Fibroblast of skin of left quadriceps (primary cell): Measurements from ENCODE around the gene SLC40A1.
A peak's percentile ranks its signal among the peaks of the same experiment; 100 is the strongest.

Experiments used
- DNase-seq, 2 experiments: peaks; one replicate each; pipeline ENCODE4 v3.0.0-alpha.2; 2013; ENCODE audit warnings: low read depth in 2 of 2

The SLC40A1 gene

GRCh38 chr2:189569295-189569910, 11.2 kb downstream of the SLC40A1 start:
- DNase-seq = no peak

- no peak for DNase-seq
These were observed 14.5 kb downstream of the SLC40A1 start for GRCh38 chr2:189566046-189566445.

GRCh38 chr2:189561371-189562038, 19.1 kb downstream of the SLC40A1 start:
- DNase-seq = no peak

- no peak for DNase-seq
These were observed 20.4 kb downstream of the SLC40A1 start for GRCh38 chr2:189560273-189560586.

GRCh38 chr2:189559579-189560272, 20.9 kb downstream of the SLC40A1 start:
- DNase-seq = no peak

GRCh38 chr2:189558516-189559272, 21.9 kb downstream of the SLC40A1 start:
- no peak for DNase-seq

GRCh38 chr2:189557373-189557772, 23.2 kb downstream of the SLC40A1 start:
- DNase-seq = no peak

- no peak for DNase-seq
These were observed 24.1 kb downstream of the SLC40A1 start for GRCh38 chr2:189556526-189556925.

GRCh38 chr2:189555232-189555631, 25.4 kb downstream of the SLC40A1 start:
- DNase-seq = peak in 1 of 2 experiments; percentile 30

- no peak for DNase-seq
These were observed 27.0 kb downstream of the SLC40A1 start for GRCh38 chr2:189553504-189554088.

GRCh38 chr2:189552991-189553404, 27.6 kb downstream of the SLC40A1 start:
- DNase-seq = no peak

- DNase-seq = no peak
These were observed 28.1 kb downstream of the SLC40A1 start for GRCh38 chr2:189552334-189552990.

- DNase-seq = no peak
These were observed 28.8 kb downstream of the SLC40A1 start for GRCh38 chr2:189551808-189552207.

GRCh38 chr2:189549449-189549832, 31.1 kb downstream of the SLC40A1 start:
- peak; percentile 64 to 70 for DNase-seq

- no peak for DNase-seq
These were observed 31.7 kb downstream of the SLC40A1 start for GRCh38 chr2:189548666-189549448.

GRCh38 chr2:189545418-189545817, 35.2 kb downstream of the SLC40A1 start:
- DNase-seq = no peak

- DNase-seq = no peak
These were observed 36.1 kb downstream of the SLC40A1 start for GRCh38 chr2:189544318-189545042.

- no peak for DNase-seq
These were observed 37.2 kb downstream of the SLC40A1 start for GRCh38 chr2:189543367-189543766.

- no peak for DNase-seq
These were observed 38.3 kb downstream of the SLC40A1 start for GRCh38 chr2:189542145-189542882.
